HG03196 (cell line): ENCODE measurements around the gene LCE1F.

Source experiments
- ATAC-seq: cut with Tn5 transposase; IDR thresholded peaks from one replicate; pipeline ENCODE4 v1.9.1; 2021; ENCODE audit not compliant: unreplicated experiment

The LCE1F gene

GRCh38 chr1:152770411-152770810 is 4.5 kb upstream of the LCE1F start:
- no peak for ATAC-seq

- no peak for ATAC-seq
These were observed 1.4 kb downstream of the LCE1F start for GRCh38 chr1:152776361-152776760.

DNA sequence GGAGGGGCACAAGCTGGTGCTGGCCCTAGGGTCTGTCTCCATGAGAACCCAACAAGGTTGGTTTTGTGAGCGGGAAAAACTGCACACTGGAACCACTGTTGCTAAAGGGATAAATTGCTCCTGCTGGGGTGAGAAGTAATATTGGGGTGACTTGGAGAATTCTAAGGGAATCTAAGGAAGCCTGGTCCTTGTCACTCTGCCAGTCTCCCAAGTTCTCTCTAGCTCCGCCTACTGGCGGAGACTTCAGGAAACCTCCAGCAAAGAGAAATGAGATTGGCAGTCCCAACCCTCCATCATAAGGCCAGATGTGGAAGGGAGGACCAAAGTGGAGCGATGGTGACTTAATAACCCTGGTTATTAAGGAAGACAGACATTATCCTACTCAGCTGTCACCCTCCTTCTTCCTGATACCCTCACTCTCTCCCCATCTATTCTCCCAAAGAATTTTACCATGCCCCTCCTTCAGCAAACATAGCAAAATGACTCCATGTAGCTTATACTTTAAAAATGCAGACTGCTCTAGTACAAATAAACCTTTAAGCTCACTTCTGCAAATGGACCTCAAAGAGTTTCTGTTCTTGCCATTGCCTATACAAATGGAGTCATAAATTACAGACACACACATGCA is 2.7 kb downstream of the LCE1F start:
- ATAC-seq: no peak

GRCh38 chr1:152783095-152783494 is 8.2 kb downstream of the LCE1F start:
- no peak for ATAC-seq

DNA sequence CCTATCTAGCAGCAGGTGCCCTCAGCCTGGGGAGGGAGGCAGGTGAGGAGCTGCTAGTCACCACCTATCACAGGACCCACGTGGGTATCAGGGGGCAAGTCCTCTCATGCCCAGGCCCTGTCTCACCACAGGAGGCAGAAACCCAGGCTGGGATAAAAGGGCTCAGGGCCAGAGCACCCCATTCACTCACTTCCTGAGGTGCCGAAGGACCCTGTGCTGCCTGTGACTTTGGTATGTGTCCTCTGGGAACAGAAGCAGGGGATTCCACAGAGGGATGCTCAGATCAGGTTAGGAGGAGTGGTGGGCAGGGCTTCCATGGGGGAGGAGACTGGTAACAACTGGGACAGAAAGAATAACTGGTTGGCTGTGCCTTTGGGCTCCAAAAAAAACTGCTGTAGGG is 11.1 kb downstream of the LCE1F start, which contains the start of gene LCE1E:
TSS of gene LCE1E (plus strand) at position 181 of the 400 bp plus-strand sequence. CDS start 1,043 bp downstream, outside the sequence.
- no peak for ATAC-seq

DNA sequence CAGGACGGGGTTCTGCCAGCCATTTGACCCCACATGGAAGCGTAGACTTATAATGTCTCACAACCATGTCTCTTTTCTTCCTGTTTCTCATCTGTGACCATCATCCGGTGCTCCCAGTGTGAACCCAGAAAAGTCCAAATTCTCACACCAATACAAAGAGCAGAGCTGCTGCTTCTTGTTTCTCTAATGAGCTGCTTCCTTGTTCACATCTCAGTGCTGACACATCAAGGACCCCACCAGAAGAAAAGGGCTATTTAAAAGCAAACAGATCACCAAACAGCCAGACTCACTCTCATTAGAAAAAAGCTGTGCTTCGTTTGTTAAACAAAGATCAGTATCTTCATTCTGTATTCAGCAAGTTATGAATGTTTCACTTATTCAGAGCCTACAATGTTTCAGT is 20.7 kb downstream of the LCE1F start:
- no peak for ATAC-seq

DNA sequence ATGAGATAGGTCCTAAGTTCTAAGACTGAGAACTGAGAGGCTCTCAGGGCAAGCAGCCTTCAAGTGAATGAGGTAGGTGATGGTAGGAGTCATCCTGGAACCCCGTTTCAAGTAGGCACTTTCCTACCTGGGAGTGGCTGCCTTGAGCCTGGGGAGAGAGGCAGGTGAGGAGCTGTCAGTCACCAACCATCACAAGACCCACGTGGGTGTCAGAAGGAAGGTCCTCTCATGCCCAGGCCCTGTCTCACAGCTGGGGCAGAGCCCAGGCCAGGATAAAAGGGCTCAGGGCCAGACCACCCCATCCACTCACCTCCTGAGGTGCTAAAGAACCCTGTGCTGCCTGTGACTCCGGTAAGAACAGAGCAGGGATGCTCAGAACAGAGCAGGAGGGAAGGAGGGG is 21.5 kb downstream of the LCE1F start, which contains the start of gene LCE1D:
TSS of gene LCE1D (plus strand) at position 301 of the 400 bp plus-strand sequence. CDS start 1,074 bp downstream, outside the sequence.
- ATAC-seq: no peak

GRCh38 chr1:152801333-152801732 is 26.4 kb downstream of the LCE1F start:
- ATAC-seq: no peak

GRCh38 chr1:152806576-152806975 is 31.6 kb downstream of the LCE1F start, which contains the start of gene LCE1C:
LCE1C (minus strand) TSS chr1:152806651; CDS start chr1:152805478, 1,173 bp downstream.
- no peak for ATAC-seq

DNA sequence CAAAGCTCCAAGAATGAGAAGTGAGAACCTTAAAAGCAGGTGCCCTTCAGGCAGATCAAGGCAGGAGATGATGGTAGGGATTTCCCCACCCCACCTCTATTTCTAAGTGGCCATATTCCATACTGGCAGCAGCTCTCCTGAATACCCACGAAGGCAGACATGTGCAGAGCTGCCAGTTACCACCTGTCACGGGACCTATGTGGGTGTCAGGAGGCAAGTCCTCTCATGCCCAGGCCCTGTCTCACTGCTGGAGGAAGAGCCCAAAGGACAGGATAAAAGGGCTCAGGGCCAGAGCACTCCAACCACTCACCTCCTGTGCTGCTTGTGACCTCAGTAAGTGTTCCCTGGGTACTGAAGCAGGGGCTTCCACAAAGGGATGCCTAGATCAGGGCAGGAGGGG is 36.1 kb downstream of the LCE1F start:
- no peak for ATAC-seq

GRCh38 chr1:152811671-152812070 is 36.7 kb downstream of the LCE1F start, which contains the start of gene LCE1B:
LCE1B (plus strand) TSS chr1:152811971; CDS start chr1:152812447, 476 bp downstream.
- ATAC-seq: no peak

- no peak for ATAC-seq
These were observed 42.4 kb downstream of the LCE1F start for GRCh38 chr1:152817309-152817708.

DNA sequence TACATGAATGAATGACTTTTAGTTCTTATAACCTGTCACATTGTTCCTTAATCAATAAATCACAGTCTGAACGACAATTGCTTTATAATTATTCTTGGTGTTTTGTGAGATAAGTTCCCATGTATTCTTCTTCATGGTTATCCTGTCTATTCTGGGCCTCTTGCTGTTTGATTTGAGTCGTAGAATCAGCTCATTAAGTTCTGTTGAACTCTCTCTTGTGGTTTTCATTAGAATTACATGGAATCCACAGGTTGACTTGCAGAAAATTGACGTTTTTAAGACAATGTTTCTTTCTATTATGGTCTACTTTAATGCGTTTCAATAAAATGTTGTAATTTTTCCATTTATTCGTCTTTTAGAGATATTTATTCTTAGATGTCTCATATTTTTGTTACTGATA is 48.4 kb downstream of the LCE1F start:
- ATAC-seq: no peak

DNA sequence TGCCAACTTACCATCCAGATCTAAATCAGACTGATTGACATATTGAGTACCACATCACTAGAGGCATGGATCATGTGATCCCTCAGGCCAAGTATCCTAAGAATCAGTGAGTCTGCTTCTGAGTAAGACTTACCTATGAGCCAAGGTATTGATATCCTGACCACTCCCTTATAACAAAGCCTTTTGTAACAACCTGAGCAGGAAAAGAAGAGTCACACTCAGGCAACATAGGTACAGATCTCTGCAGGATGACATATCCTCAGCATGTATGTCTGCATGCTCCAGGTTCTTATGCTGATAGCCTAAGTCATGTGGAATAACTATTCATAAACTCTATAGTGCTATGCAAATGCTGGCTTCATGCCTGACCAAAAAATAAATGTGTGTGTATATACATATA is 50.0 kb downstream of the LCE1F start:
- ATAC-seq: no peak
